Colonic mucosa (tissue), 4 donors: ENCODE data around the gene GCC2. TPM values are rescaled to one million over a fixed set of nuclear protein-coding genes. Genes with fewer than 3 reads are reported as not detected.

Experiments
- DNase-seq: peaks from one replicate; pipeline ENCODE4 v3.0.0-alpha.2; 2020
- H3K27ac ChIP-seq: fragments of 200-600 bp; one replicate; pipeline ENCODE4 v1.8.0; 2021
- H3K27me3 ChIP-seq: fragments of 200-600 bp; one replicate; pipeline ENCODE4 v1.8.0; 2021
- H3K36me3 ChIP-seq: fragments of 200-600 bp; one replicate; pipeline ENCODE4 v1.8.0; 2021
- H3K4me1 ChIP-seq: fragments of 200-600 bp; one replicate; pipeline ENCODE4 v1.8.0; 2021; ENCODE audit warnings: mild to moderate bottlenecking
- H3K4me3 ChIP-seq: fragments of 200-600 bp; one replicate; pipeline ENCODE4 v1.8.0; 2021
- H3K9ac ChIP-seq, 2 donors: one replicate each; pipeline ENCODE4 v1.7.0; 2013; ENCODE audit warnings: control low read depth in 2 of 2, low read depth in 2 of 2, low read length in 2 of 2
- H3K9me3 ChIP-seq: fragments of 200-600 bp; one replicate; pipeline ENCODE4 v1.8.0; 2021
- CTCF ChIP-seq: fragments of 200-600 bp; IDR thresholded peaks from one replicate; pipeline ENCODE4 v1.8.0; 2022; ENCODE audit warnings: antibody characterized with exemption, mild to moderate bottlenecking
- intact Hi-C: fragments of 100-400 bp; cut with DNase I; formaldehyde crosslinking; loops from one replicate; pipeline ENCODE4 v1.14.1; 2022
- total RNA-seq, 2 donors: library from RNA; stranded (reverse); fragmentation: NEBNext Ultra II Directional in 1 of 2; extraction: Animal tissue kit (Norgen Biotek cat#: 25700) in 1 of 2; gene quantifications; one replicate each; pipeline ENCODE4 v1.2.1, GENCODE V29; 2021
- donor health status: healthy.
- donor health status: DM: no; HTN: no; CAD: no.
- donor health status: DM: no; HTN: no; CAD: no.

Gene GCC2
- total RNA-seq, 2 donors from 2014 or later, result 57.9 to 101 TPM

GRCh38 chr2:108444941-108445840, 3.8 kb upstream of the GCC2 start:
- DNase-seq, result no peak
- intact Hi-C loops, result no loop called here

GRCh38 chr2:108446703-108447102, 2.3 kb upstream of the GCC2 start:
- Histone ChIP-seq H3K9me3 (no peaks in the 10 kb centered on the region), H3K27ac (no peak overlapping the region), H3K36me3 (no peaks in the 10 kb centered on the region), H3K9ac (no peak overlapping the region), H3K27me3 (no peaks in the 10 kb centered on the region), H3K4me1 (no peaks in the 10 kb centered on the region), H3K4me3 (no peak overlapping the region)
- intact Hi-C loops, result no loop called here
- TF ChIP-seq CTCF, result no peak
- no peak for DNase-seq

More at GRCh38 chr2:108444941-108445840, 3.8 kb upstream of the GCC2 start:
- no peaks in the 10 kb centered on the region for H3K36me3 ChIP-seq
- no peaks in the 10 kb centered on the region for H3K9me3 ChIP-seq
- TF ChIP-seq CTCF, result no peak
- H3K27ac ChIP-seq, result no peak overlapping the region
- H3K27me3 ChIP-seq, result no peaks in the 10 kb centered on the region
- H3K4me3 ChIP-seq, result no peak overlapping the region
- H3K9ac ChIP-seq, result no peak overlapping the region
- H3K4me1 ChIP-seq, result no peaks in the 10 kb centered on the region

- intact Hi-C loops, result no loop called here
- Histone ChIP-seq H3K27me3 (no peaks in the 10 kb centered on the region), H3K36me3 (no peaks in the 10 kb centered on the region), H3K4me1 (no peaks in the 10 kb centered on the region), H3K9me3 (no peaks in the 10 kb centered on the region), H3K27ac (peak overlapping the region; percentile 92), H3K4me3 (peak overlapping the region; percentile 66), H3K9ac (peak overlapping the region; percentile 85 to 94)
- no peak for TF ChIP-seq CTCF
- no peak for DNase-seq
Observed at GRCh38 chr2:108447947-108448677, 894 bp upstream of the GCC2 start.

GRCh38 chr2:108449410-108450130, 564 bp downstream of the GCC2 start:
- Histone ChIP-seq H3K4me1 (no peaks in the 10 kb centered on the region), H3K27me3 (no peaks in the 10 kb centered on the region), H3K27ac (peak overlapping the region; percentile 92), H3K4me3 (peak overlapping the region; percentile 66), H3K9ac (peak overlapping the region; percentile 85 to 94), H3K9me3 (no peaks in the 10 kb centered on the region), H3K36me3 (peaks cover 8% of the 10 kb centered on the region)
- intact Hi-C loops, result no loop called here
- DNase-seq, result peak; percentile 60
- TF ChIP-seq CTCF, result no peak

GRCh38 chr2:108450863-108451262, 1.9 kb downstream of the GCC2 start:
- Histone ChIP-seq H3K36me3 (peaks cover 12% of the 10 kb centered on the region), H3K27me3 (no peaks in the 10 kb centered on the region), H3K27ac (peak overlapping the region; percentile 92), H3K9me3 (no peaks in the 10 kb centered on the region), H3K4me3 (no peak overlapping the region), H3K9ac (no peak overlapping the region), H3K4me1 (no peaks in the 10 kb centered on the region)
- intact Hi-C loops, result no loop called here
- DNase-seq, result no peak
- no peak for TF ChIP-seq CTCF
